HG02938 (cell line): ENCODE measurements around the gene TNFRSF9.
"Not testable (repeated sequence)": the region's sequence is repeated elsewhere in the genome, so short reads cannot be mapped to it uniquely, and the experiment has no call there.

Experiments used
- ATAC-seq: cut with Tn5 transposase; IDR thresholded peaks from one replicate; pipeline ENCODE4 v1.9.1; 2021; ENCODE audit warnings: mild to moderate bottlenecking, moderate library complexity; ENCODE audit not compliant: unreplicated experiment

TNFRSF9 gene

DNA sequence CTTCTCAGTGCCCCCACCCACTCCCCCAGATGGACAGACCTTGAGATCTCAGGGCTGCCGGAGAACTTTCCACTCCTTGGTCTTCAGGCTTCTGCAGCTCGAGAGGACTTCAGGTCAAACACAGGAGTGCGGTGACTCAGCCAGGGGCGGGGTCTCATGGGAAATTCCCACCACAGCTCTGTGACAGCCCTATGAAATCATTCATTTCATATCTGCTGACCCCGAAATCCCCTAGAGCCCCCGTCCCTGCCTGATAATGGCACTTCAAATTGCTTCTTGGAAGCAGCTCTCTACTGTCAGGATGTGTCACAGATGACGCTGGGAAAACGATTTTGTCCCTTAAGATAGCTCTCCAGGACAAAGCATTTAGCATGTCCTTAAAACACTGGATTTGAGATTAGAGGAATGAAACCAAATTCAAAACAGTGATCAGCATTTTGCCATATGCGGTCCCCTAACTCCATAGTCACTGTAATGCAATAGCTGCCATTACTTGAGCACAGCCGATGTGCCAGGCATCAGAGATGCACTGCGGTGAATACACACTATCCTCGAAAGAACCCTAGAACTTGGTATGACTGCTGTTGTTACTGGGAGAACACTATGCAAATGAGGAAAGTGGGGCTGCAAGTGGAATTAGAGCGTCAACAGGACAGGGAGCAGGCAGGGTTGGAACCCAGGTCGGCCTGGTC, at the start of gene TNFRSF9:
Gene TNFRSF9, minus strand, starts transcription at position 95 of the 692 bp plus-strand sequence. CDS start 845 bp downstream, outside the sequence.
- no peak for ATAC-seq

DNA sequence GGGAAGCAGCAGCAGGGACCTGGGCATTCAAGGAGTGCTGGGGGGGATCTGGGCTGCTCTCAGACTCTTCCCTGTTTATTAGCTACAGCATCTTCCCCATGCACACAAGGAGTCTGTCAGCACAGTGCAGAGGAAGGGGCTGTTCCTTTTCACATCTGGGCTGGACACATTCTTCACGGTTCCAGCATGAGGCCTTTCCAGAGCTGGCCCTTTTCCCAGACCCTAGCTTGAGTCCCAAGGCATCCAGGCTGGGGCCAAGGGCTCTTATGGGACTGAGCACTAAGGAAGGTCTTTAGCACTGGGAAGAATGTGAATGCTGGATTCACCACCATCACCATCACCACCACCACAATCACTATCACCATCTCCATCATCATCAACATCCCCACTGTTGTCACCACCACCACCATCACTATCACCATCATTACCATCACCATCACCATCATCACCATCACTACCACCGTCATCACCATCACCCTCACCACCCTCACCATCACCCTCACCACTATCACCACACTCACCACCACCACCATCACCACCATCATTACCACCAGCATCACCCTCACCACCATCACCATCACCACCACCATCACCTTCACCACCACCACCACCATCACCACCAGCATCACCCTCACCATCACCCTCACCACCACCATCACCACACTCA, 49.3 kb upstream of the TNFRSF9 start:
- no peak for ATAC-seq

DNA sequence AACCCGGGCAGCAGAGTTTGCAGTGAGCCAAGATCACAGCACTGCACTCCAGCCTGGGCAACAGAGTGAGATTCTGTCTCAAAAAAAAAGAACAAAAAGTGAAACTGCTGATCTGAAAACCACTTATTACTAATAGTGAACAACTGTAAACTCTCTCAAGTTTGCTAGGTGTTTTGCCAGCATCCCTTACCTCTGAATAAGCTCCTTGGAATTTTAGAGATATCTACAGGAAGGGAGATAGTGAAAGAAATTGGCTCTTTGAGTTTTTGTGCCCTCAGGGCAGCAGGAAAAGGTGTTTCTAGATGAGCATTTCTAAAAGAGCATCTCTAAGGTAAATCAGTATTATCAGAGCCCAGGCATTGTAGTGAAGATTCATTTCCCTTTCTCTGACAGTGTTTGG, 47.9 kb upstream of the TNFRSF9 start:
- ATAC-seq = no peak

DNA sequence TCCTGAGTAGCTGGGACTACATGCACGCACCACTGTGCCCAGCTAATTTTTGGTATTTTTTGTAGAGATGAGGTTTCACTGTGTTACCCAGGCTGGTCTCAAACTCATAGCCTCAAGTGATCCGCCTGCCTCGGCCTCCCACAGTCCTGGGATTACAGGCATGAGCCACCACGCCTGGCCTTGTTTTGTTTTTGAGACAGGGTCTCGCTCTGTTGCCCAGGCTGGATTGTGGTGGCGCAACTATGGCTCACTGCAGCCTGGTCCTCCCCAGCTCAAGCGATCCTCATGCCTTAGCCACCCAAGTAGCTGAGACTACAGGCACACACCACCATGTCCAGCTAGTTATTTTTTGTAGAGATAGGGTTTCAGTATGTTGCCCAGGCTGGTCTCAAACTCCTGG, 46.9 kb upstream of the TNFRSF9 start:
- no peak for ATAC-seq

DNA sequence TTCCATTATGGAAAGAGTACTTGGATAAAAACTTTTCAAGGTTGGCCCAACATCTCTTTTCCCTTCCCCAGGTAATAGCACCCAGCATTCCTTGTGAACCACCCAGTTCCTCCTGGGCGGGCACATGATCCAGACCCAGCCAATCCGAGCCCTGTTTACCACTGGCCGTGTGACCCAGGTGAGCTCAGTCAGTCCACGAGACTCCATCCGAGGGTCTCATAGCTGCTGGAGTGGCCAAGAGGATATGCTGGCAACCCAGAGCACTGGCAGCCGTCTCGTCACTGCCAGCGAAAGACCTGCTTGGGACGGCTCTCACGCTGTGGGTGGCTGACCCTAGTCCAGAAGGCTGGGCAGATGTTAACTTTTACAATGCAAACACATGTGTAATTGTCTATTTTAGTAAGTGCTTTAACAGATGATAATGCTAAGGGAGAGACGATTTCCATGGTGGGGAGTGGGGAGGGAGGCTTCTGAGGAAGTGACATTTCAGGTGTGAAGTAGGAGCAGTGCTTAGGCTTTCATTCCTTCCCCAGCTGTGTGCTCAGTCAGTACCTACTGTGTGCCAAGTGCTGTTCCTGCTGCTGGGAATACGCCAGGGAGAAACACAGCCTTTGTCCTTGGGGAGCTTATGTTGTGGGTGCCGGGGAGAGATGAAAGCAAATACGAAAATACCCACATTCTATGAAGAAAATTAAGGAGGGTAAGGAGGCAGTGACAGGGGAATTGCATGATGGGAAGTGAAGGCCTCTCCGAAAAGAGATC, 45.4 kb upstream of the TNFRSF9 start:
- ATAC-seq = no peak

DNA sequence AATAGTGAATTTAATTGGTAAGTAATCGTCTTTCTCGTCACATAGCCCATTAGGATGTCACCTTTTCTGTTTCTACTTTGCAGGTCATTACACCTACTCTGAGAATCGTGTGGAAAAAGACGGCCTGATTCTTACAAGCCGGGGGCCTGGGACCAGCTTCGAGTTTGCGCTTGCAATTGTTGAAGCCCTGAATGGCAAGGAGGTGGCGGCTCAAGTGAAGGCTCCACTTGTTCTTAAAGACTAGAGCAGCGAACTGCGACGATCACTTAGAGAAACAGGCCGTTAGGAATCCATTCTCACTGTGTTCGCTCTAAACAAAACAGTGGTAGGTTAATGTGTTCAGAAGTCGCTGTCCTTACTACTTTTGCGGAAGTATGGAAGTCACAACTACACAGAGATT, 44.2 kb upstream of the TNFRSF9 start:
- ATAC-seq = no peak

DNA sequence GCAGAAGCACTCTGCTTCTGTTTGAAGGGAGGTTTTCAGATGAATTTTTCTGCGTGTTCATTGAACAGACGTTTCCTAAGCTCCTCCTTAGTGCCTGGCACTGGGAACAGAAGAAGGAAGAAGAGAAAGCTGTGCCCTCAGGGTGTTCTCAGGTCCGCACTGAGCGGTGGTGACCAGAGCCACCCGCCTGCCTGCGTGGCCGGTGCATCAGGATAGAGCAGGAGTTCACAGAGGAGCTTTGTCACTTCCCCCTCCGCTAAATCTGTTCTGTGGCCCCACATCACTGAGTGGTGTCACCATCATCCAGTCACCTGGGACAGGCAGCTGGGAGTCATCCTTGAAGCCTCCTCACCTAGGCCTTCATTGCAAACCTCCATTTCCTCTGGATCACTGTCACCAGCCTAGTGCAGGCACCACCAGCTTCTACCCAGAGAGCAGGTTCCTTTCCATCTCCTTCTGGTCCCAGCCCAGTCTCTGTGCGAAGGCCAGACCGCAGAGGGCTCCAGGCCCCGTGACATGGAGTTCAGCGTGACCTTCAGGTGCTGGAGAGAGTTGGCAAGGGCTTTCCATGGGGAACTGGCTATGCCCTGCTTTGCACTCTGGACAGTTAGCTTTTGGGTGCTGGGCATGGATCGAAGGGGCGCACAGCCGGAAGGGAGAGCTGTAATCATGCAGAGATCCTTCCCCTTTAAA, 42.6 kb upstream of the TNFRSF9 start:
- ATAC-seq = no peak

DNA sequence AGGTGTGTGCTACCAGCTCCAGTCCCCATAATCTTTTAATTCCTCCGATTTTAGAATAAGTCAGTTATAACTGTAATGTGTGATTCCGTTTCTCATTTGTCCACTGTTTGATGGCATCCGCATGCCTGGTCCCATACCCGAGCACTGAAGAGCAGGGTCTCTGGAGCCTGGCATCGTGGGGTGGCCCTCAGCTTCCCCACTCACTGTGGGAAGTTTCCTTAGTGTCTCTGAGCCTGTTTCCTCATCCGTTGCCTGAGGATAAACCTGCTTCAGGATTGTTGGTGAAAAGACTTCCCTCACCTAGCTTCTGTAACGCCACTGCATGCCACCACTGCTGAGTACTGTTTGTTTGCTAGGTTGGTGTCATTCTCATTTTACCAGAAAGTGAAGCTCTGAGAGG, 40.3 kb upstream of the TNFRSF9 start:
- ATAC-seq = no peak

DNA sequence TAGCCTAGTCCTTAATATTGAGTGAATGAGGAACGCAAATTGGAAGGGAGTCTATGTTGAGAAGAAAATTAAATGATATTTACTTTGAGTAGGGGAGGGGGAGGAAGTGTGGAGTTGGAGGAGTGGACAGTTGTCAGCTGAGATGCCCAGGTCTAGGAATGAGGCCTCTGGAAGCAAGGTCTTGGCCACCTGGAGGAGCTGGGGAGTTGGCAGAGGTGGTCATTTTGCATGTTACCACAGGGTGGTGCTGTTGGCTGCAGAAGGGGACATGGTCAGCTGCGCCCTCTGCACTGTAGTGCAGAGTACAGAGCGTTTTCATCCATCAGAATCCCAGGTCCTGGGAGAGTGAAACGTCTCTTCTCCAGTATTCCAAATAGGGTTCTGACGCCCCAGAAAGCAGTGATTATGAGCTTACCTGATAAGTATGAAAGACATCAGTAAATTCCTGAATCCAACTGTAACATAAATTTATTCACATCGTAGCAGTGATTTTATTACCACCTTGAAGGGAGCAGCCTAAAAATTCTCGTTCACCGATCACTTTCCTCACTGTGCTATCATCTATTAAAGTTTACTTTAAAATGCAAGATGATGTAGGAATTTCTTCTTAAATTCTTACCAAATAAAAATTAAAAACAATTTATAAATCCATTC, 34.7 kb upstream of the TNFRSF9 start:
- ATAC-seq = no peak

DNA sequence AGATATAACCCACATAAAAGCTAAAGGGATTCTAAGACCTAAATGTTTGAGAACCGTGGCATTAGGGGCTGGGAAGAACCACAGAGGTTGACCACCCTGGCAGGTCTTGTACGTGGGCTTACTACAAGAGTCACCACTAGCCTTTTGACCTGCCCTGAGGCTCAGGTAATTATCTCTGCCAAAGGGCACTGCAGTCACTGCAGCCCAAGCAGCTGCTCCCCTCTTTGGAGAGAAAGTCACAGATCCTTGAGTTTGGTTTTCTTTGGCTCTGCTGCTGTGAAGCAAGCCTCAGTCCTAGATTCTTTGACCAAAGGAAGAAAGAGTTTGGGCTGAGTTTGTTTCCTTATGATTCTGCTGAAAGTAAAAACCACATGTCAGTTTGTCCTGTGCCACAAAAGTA, 32.4 kb upstream of the TNFRSF9 start:
- ATAC-seq = no peak

DNA sequence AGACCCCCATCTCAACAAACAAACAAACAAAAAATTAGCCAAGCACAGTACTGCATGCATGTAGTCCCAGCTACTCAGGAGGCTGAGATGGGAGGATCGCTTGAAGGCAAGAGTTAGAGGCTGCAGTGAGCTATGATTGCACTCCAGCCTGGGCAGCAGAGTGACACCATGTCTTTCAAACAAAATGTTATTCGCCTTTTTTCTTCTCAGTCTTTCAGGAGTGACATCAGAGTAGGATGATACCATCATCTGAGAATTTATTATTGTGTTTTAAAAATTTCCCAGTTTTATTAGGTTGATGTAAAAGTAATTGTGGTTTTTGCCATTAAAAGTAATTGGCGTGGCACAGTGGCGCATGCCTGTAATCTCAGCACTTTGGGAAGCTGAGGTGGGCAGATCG, 31.6 kb upstream of the TNFRSF9 start:
- no peak for ATAC-seq

DNA sequence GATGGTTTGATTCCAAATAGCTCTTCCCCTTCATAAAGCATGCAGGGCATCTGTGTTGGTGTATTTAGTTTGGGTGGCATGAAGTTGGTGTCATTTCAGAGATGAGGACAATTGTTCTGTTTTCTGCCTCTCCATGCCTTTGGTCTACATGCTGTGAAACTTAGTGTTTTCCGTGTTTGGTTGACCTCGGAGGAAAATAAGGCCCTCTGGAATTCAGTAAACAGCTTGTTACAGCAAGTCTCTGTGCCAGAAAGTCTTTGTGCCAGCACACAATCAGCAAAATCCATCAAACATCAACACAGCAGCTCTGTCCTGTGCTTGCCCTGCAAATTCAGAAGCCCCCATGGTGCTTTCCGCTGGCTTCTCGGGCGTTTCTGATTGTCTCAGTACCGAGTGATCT, 30.4 kb upstream of the TNFRSF9 start:
- no peak for ATAC-seq

DNA sequence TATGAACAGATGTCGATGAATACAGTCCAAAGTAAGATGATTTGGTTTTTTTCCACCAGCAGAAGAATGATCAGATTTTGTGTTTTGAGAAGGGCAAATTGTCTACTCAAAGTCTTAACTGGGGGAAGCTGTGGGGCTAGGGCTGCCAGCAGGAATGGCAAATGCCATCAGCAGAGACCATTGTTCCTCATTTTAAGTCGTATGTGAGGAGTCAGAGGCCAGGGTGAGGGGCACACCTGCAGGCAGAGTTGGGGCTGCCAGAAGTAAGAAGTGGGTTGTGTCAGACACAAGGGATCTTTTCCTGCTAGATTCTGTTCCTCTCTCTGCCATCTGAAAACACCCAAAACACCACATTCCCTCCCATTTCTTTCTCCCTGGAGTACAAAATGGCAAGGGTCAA, 29.6 kb upstream of the TNFRSF9 start:
- ATAC-seq = no peak

DNA sequence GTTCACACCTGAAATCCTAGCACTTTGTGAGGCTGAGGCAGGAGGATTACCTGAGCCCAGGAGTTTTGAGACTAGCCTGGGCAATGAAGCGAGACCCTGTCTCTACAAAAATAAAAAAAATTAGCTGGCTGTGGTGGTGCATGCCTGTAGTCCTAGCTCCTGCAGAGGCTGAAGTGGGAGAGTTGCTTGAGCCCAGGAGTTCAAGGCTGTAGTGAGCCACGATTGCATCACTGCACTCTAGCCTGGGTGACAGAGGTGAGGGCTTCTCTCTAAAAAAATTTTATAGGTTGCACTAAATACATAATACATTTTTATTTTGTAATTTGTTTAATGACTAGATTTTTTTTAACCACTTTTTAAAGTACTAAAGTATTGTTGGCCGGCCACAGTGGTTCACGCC, 27.0 kb upstream of the TNFRSF9 start:
- ATAC-seq = no peak

DNA sequence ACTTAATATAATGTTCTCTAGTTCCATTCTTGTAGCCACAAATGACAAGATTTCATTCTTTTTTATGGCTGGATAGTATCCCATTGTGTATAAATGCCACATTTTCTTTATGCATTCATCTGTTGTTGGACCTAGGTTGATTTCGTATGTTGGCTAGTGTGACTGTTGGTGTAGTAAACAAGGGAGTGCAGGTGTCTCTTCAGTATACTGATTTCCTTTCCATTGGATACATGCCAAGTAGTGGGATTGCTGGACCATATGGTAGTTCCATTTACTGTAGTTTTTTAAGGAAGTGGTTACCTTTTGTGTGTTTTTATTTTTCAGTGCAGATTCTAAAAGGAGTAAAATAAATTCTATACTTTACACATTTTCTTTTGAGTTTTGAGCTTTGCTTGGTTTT, 26.6 kb upstream of the TNFRSF9 start:
- no peak for ATAC-seq

DNA sequence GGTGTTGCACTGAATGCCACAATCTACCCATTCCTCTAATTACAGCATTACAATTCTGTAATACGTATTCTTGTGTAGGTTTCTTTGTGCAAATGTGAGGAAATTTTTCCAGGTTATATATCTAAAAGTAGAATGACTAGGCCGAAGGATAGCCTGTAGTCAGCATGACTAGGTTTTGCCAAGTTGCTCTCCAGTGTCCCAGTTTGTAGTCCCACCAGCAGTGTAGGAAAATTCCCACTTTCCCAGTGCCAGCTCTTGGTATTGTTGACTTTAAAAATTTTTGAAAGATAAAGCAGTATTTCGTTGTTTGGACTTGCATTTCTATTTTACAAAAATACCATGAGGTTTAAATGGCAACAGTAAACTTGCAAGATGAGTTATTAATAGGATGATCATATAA, 23.8 kb upstream of the TNFRSF9 start:
- ATAC-seq = no peak

DNA sequence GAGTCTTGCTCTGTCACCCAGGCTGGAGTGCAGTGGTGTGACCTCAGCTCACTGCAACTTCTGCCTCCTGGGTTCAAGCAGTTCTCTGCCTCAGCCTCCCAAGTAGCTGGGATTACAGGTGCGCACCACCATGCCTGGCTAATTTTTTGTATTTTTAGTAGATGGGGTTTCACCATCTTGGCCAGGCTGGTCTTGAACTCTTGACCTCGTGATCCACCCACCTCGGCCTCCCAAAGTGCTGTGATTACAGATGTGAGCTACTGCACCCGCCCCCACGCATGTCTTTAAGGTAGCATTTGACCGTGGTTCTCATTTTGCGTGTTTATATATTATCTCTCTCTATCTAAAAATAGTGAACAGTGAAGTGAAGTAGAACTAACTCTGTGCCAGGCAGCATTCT, 23.2 kb upstream of the TNFRSF9 start:
- not testable (repeated sequence) for ATAC-seq

DNA sequence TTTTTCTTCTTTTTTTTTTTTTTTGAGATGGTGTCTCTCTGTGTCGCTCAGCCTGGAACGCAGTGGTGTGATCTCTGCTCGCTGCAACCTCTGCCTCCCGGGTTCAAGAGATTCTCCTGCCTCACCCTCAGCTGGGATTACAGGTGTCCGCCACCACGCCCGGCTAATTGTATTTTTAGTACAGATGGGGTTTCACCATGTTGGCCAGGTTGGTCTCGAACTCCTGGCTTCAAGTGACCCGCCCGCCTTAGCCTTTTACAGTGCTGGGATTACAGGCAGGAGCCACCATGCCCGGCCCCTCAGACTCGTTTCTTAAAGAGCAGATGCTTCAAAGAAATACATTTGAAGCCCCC, 22.7 kb upstream of the TNFRSF9 start:
- not testable (repeated sequence) for ATAC-seq

DNA sequence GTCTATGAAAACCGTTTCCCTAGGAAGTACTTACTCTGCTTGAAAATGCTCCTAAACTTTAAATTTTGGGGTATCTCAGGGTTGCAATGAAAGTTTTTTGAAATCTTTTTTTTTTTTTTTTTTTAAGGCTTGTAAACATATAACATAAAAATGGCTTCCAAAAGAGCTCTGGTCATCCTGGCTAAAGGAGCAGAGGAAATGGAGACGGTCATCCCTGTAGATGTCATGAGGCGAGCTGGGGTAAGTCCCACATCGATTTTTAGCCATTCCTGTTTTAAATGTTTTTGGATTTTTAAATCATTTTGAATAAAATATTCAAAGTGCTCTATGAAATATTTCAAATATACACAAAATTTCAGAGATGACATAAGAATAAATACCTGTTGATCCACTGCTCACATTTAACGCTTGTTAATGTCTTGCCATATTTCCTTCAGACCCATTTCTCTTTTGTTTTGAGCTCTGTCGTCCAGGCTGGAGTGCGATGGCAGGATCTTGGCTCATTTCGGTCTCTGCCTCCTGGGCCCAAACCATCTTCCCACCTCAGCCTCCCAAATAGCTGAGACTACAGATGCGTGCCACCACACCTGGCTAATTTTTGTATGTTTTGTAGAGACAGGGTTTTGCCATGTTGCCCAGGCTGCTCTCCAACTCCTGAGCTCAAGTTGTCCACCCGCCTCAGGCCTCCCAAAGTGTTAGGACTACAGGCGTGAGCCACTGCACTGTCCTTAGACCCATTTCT, 22.2 kb upstream of the TNFRSF9 start:
- no peak for ATAC-seq

DNA sequence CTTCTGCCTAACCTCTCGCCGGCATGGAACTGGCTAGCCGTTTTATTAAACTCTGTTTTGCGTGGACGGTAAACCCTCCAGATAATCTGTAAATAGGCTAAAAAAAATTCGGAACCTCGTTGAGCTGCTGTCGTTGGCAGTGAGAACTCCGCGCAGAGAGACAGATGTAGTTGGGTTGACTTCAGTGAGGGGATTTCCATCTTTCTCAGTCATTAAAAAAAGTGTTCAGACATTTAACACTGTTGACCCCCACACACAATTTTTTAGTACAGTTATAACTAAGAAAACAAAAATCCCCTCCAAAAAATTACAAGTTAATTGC, 21.3 kb upstream of the TNFRSF9 start:
- ATAC-seq = peak; percentile 8
